HepG2 (cell line): ENCODE results near the gene RSPRY1. TPM values are rescaled to one million over a fixed set of nuclear protein-coding genes. Genes with fewer than 3 reads are reported as not detected.
A peak's percentile ranks its signal among the peaks of the same experiment; 100 is the strongest.

Experiments used
- CCDC6 ChIP-seq: sonication (generic); formaldehyde crosslinking; IDR thresholded peaks from 2 replicates; pipeline ENCODE4 v1.8.1; 2022; ENCODE audit warnings: mild to moderate bottlenecking, missing genetic modification reagents, moderate library complexity
- ETV5 ChIP-seq: IDR thresholded peaks from 2 replicates; pipeline ENCODE4 v1.6.1; 2018; ENCODE audit warnings: missing biosample characterization, missing genetic modification reagents, inconsistent platforms, borderline replicate concordance
- FLYWCH1 ChIP-seq: sonication (generic); formaldehyde crosslinking; IDR thresholded peaks from 2 replicates; pipeline ENCODE4 v1.8.1; 2023; ENCODE audit warnings: mild to moderate bottlenecking, missing genetic modification reagents
- FOXA3 ChIP-seq: IDR thresholded peaks from 2 replicates; pipeline ENCODE4 v1.6.1; 2016; ENCODE audit warnings: missing genetic modification reagents, missing compliant biosample characterization
- HNF1B ChIP-seq: sonication (generic); formaldehyde crosslinking; IDR thresholded peaks from 2 replicates; pipeline ENCODE4 v1.5.1; 2020; ENCODE audit warnings: mild to moderate bottlenecking, moderate library complexity, missing genetic modification reagents
- KDM5B ChIP-seq: sonication (generic); formaldehyde crosslinking; IDR thresholded peaks from 2 replicates; pipeline ENCODE4 v1.4.0; 2020; ENCODE audit warnings: missing genetic modification reagents, mild to moderate bottlenecking, borderline replicate concordance
- MEIS2 ChIP-seq: sonication (generic); formaldehyde crosslinking; IDR thresholded peaks from 2 replicates; pipeline ENCODE4 v1.9.0; 2021; ENCODE audit warnings: mild to moderate bottlenecking, missing genetic modification reagents
- NFE2L2 ChIP-seq: fragments of 150-350 bp; IDR thresholded peaks from 2 replicates; pipeline ENCODE4 v1.6.1; 2014; ENCODE audit warnings: low read length
- NFIB ChIP-seq: sonication (generic); formaldehyde crosslinking; IDR thresholded peaks from 2 replicates; pipeline ENCODE4 v1.9.0; 2021; ENCODE audit warnings: missing genetic modification reagents, mild to moderate bottlenecking, borderline replicate concordance
- RBAK ChIP-seq: sonication (generic); formaldehyde crosslinking; IDR thresholded peaks from 2 replicates; pipeline ENCODE4 v1.5.1; 2020; ENCODE audit warnings: mild to moderate bottlenecking, missing genetic modification reagents
- SALL1 ChIP-seq: sonication (generic); formaldehyde crosslinking; IDR thresholded peaks from 2 replicates; pipeline ENCODE4 v1.8.0; 2022; ENCODE audit warnings: mild to moderate bottlenecking, missing genetic modification reagents
- SMAD1 ChIP-seq: sonication (generic); formaldehyde crosslinking; IDR thresholded peaks from 2 replicates; pipeline ENCODE4 v1.4.0; 2020; ENCODE audit warnings: missing genetic modification reagents, low read depth, mild to moderate bottlenecking, borderline replicate concordance
- SMARCC2 ChIP-seq: fragments of 450-650 bp; IDR thresholded peaks from 2 replicates; pipeline ENCODE4 v1.6.1; 2017; ENCODE audit warnings: antibody characterized with exemption, mild to moderate bottlenecking
- SMARCE1 ChIP-seq: fragments of 450-650 bp; IDR thresholded peaks from 2 replicates; pipeline ENCODE4 v1.6.1; 2017; ENCODE audit warnings: borderline replicate concordance
- TRAFD1 ChIP-seq: sonication (generic); formaldehyde crosslinking; IDR thresholded peaks from 2 replicates; pipeline ENCODE4 v1.5.1; 2020; ENCODE audit warnings: missing genetic modification reagents, mild to moderate bottlenecking, borderline replicate concordance
- ZFY ChIP-seq: sonication (generic); formaldehyde crosslinking; IDR thresholded peaks from 2 replicates; pipeline ENCODE4 v1.4.0; 2020; ENCODE audit warnings: missing genetic modification reagents
- ZNF234 ChIP-seq: sonication (generic); formaldehyde crosslinking; conservative IDR thresholded peaks from 2 replicates; pipeline ENCODE4 v1.5.1; 2020; ENCODE audit warnings: mild to moderate bottlenecking, missing genetic modification reagents
- ZNF235 ChIP-seq: sonication (generic); formaldehyde crosslinking; IDR thresholded peaks from 2 replicates; pipeline ENCODE4 v1.8.1; 2023; ENCODE audit warnings: mild to moderate bottlenecking, missing genetic modification reagents, borderline replicate concordance
- ZNF260 ChIP-seq: sonication (generic); formaldehyde crosslinking; IDR thresholded peaks from 2 replicates; pipeline ENCODE4 v1.4.0; 2020; ENCODE audit warnings: missing genetic modification reagents, low read depth, mild to moderate bottlenecking, borderline replicate concordance
- ZNF484 ChIP-seq: sonication (generic); formaldehyde crosslinking; IDR thresholded peaks from 2 replicates; pipeline ENCODE4 v1.5.1; 2020; ENCODE audit warnings: mild to moderate bottlenecking, low read depth, missing genetic modification reagents, borderline replicate concordance
- ZNF572 ChIP-seq: sonication (generic); formaldehyde crosslinking; IDR thresholded peaks from 2 replicates; pipeline ENCODE4 v1.5.1; 2020; ENCODE audit warnings: mild to moderate bottlenecking, missing genetic modification reagents
- ZNF597 ChIP-seq: sonication (generic); formaldehyde crosslinking; IDR thresholded peaks from 2 replicates; pipeline ENCODE4 v1.5.0; 2020; ENCODE audit warnings: missing genetic modification reagents
- ZNF619 ChIP-seq: sonication (generic); formaldehyde crosslinking; IDR thresholded peaks from 2 replicates; pipeline ENCODE4 v1.4.0; 2020; ENCODE audit warnings: mild to moderate bottlenecking, missing genetic modification reagents
- ZNF709 ChIP-seq: sonication (generic); formaldehyde crosslinking; IDR thresholded peaks from 2 replicates; pipeline ENCODE4 v1.5.0; 2020; ENCODE audit warnings: mild to moderate bottlenecking, missing genetic modification reagents
- ZNF737 ChIP-seq: sonication (generic); formaldehyde crosslinking; IDR thresholded peaks from 2 replicates; pipeline ENCODE4 v1.5.0; 2020; ENCODE audit warnings: missing genetic modification reagents, mild to moderate bottlenecking, borderline replicate concordance
- ZSCAN25 ChIP-seq: sonication (generic); formaldehyde crosslinking; IDR thresholded peaks from 2 replicates; pipeline ENCODE4 v1.8.0; 2022; ENCODE audit warnings: mild to moderate bottlenecking, missing genetic modification reagents
- polyA plus RNA-seq, 8 experiments: library from polyadenylated mRNA; depleted of rRNA in 3 of 8; stranded (reverse) in 7 of 8; unstranded in 1 of 8; fragments of >200 nt; fragmentation: Illumina TruSeq in 4 of 8; extraction: Trizol in 4 of 8; gene quantifications; 2 replicates each; pipeline versions ENCODE4 v1.2.1 to v1.2.3, GENCODE V29; 2011 to 2016; ENCODE audit warnings: low read depth in 4 of 8, missing spikeins in 1 of 8, mixed read lengths in 1 of 8; ENCODE audit not compliant: insufficient read depth in 1 of 8
- total RNA-seq, 5 experiments: library from RNA; depleted of rRNA; stranded (reverse); fragments of >200 nt; fragmentation: Illumina TruSeq; extraction: Trizol; gene quantifications; 2 replicates each; pipeline ENCODE4 v1.2.3, GENCODE V29; 2016; ENCODE audit warnings: low read depth in 1 of 5

Gene RSPRY1
- total and polyA plus RNA-seq, 2 of the 13 experiments (the other 11 are each of a cell fraction or from before 2014, with no cell fraction given) = 53.4 to 61.0 TPM

GRCh38 chr16:57145046-57146021 is 40.8 kb upstream of the RSPRY1 start (continued):
- TF ChIP-seq CCDC6 (CRISPR knock-in tag) = no peak
- TF ChIP-seq TRAFD1 = no peak
- TF ChIP-seq NFE2L2 = no peak
- TF ChIP-seq FOXA3 = no peak
- no peak for TF ChIP-seq ZNF737 (CRISPR knock-in tag)
- TF ChIP-seq SMARCE1 = no peak
- no peak for TF ChIP-seq ZNF597 (CRISPR knock-in tag)
- no peak for TF ChIP-seq ZFY (CRISPR knock-in tag)
- TF ChIP-seq ZNF234 (CRISPR knock-in tag) = no peak
- peak; percentile 56; the same call in 1 of the 2 replicates for TF ChIP-seq ETV5 (CRISPR knock-in tag)
- no peak for TF ChIP-seq NFIB (CRISPR knock-in tag)
- no peak for TF ChIP-seq KDM5B
- no peak for TF ChIP-seq ZNF484 (CRISPR knock-in tag)
- no peak for TF ChIP-seq ZNF619 (CRISPR knock-in tag)
- no peak for TF ChIP-seq SMAD1
- TF ChIP-seq ZSCAN25 (CRISPR knock-in tag) = peak; percentile 99
- 0 out of 2 replicates have a peak, but pooled peaks have one; percentile 32 for TF ChIP-seq RBAK (CRISPR knock-in tag)
- peak; percentile 49; the same call in 1 of the 2 replicates for TF ChIP-seq SALL1 (CRISPR knock-in tag)
- no peak for TF ChIP-seq ZNF709 (CRISPR knock-in tag)
- TF ChIP-seq ZNF572 (CRISPR knock-in tag) = no peak
- TF ChIP-seq HNF1B (CRISPR knock-in tag) = no peak
- TF ChIP-seq ZNF235 = no peak
- no peak for TF ChIP-seq FLYWCH1 (CRISPR knock-in tag)
- no peak for TF ChIP-seq MEIS2 (CRISPR knock-in tag)
- no peak for TF ChIP-seq ZNF260
- no peak for TF ChIP-seq SMARCC2
